Measurements from ENCODE around the gene CDC26. TPM values are rescaled to one million over a fixed set of nuclear protein-coding genes. Genes with fewer than 3 reads are reported as not detected.

Gene CDC26
- total RNA-seq, 1 donor from 2014 or later: 27.7 TPM

DNA sequence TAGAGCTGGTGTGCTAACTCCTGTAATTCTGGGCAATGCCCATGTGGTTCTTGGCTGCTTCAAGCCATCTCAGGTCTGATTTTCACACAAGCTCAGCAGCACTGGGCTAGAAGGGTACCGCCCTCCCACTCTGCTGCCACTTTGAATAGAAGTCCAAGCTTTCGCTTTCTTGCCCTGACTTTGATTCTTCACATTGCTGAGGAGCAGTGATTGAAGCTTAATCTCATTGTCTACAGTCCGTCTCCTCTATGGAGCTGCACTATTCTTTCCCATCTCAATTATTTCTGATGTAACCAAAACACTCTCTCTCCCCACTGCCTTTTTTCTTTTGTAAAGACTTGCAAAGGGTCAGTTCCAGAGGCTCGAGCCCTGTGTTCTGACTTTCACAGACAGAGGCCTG lies 40.7 kb upstream of the CDC26 start:
- no peaks in the 10 kb centered on the region for H3K9me3 Mint-ChIP-seq
- DNase-seq (ENCODE audit: low spot score in 2 of 2, unreplicated experiment in 2 of 2): no peak
- H3K27me3 Mint-ChIP-seq (ENCODE audit: low read depth): no peaks in the 10 kb centered on the region
- no peak overlapping the region for H3K27ac Mint-ChIP-seq
- TF ChIP-seq CTCF (IDR thresholded peaks at IDR 0.05; ENCODE audit: unreplicated experiment): no peak
- no peak overlapping the region for H3K4me3 Mint-ChIP-seq
- peaks cover 17% of the 10 kb centered on the region for H3K36me3 Mint-ChIP-seq
- no peaks in the 10 kb centered on the region for H3K4me1 Mint-ChIP-seq

- no peak for DNase-seq (ENCODE audit: low spot score in 2 of 2, unreplicated experiment in 2 of 2)
- TF ChIP-seq CTCF (IDR thresholded peaks at IDR 0.05; ENCODE audit: unreplicated experiment): no peak
- no peak overlapping the region for H3K27ac Mint-ChIP-seq
- H3K36me3 Mint-ChIP-seq: peaks cover 17% of the 10 kb centered on the region
- no peaks in the 10 kb centered on the region for H3K4me1 Mint-ChIP-seq
- H3K9me3 Mint-ChIP-seq: no peaks in the 10 kb centered on the region
- no peaks in the 10 kb centered on the region for H3K27me3 Mint-ChIP-seq (ENCODE audit: low read depth)
- H3K4me3 Mint-ChIP-seq: no peak overlapping the region
These were observed 39.9 kb upstream of the CDC26 start for GRCh38 chr9:113315231-113315630.

GRCh38 chr9:113313261-113313660 lies 37.9 kb upstream of the CDC26 start:
- Mint-ChIP-seq H3K27ac (no peak overlapping the region), H3K4me3 (no peak overlapping the region), H3K27me3 (ENCODE audit: low read depth) (no peaks in the 10 kb centered on the region), H3K36me3 (peaks cover 9% of the 10 kb centered on the region), H3K9me3 (no peaks in the 10 kb centered on the region), H3K4me1 (no peaks in the 10 kb centered on the region)
- no peak for DNase-seq (ENCODE audit: low spot score in 2 of 2, unreplicated experiment in 2 of 2)
- no peak for TF ChIP-seq CTCF (IDR thresholded peaks at IDR 0.05; ENCODE audit: unreplicated experiment)

DNA sequence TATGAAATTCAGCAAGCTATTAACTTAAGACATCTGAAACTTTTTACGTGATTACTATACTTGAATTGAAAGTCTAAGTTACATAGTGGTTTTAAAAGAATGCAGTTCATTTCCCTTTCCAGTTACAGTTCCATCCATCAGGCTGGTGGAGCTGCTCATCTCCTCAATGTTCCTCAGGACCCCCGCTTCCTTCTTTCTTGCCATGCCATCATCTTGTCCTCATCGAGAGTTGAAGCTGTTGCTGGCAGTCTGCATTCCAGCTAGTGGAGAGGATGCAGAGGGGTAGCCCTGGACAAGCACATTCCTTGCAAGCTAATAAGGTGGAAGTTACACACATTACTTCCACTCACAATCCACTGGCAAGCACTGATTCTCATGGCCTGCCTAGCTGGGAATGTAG lies 36.6 kb upstream of the CDC26 start:
- peaks cover 6% of the 10 kb centered on the region for H3K36me3 Mint-ChIP-seq

DNA sequence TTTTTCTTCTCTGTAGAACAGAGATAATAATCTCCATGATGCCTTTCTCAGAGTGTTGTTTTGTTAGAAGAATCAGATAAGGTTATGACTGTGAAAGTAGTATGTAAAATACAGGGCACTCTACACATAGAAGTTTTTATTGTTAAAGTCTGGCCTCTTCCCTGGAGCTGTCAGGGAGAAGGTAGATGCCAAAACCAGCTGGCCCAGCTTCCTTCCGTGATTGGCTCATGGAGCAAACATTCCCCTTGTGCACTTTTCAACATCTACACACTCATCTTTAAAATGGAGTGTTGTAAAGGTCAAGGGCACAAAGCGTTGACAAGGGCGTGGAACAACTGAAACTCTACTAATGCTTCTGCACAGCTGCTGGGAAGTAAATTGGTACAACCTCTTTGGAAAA lies 35.2 kb upstream of the CDC26 start:
- Mint-ChIP-seq H3K4me1 (no peaks in the 10 kb centered on the region), H3K27ac (no peak overlapping the region), H3K27me3 (ENCODE audit: low read depth) (no peaks in the 10 kb centered on the region), H3K4me3 (no peak overlapping the region), H3K36me3 (no peaks in the 10 kb centered on the region), H3K9me3 (no peaks in the 10 kb centered on the region)
- DNase-seq (ENCODE audit: low spot score in 2 of 2, unreplicated experiment in 2 of 2): no peak
- no peak for TF ChIP-seq CTCF (IDR thresholded peaks at IDR 0.05; ENCODE audit: unreplicated experiment)

More for the DNA sequence above, 36.6 kb upstream of the CDC26 start:
- Mint-ChIP-seq H3K27ac (no peak overlapping the region), H3K4me1 (no peaks in the 10 kb centered on the region), H3K4me3 (no peak overlapping the region), H3K27me3 (ENCODE audit: low read depth) (no peaks in the 10 kb centered on the region), H3K9me3 (no peaks in the 10 kb centered on the region)
- TF ChIP-seq CTCF (IDR thresholded peaks at IDR 0.05; ENCODE audit: unreplicated experiment): no peak
- no peak for DNase-seq (ENCODE audit: low spot score in 2 of 2, unreplicated experiment in 2 of 2)

GRCh38 chr9:113309204-113309813 lies 33.9 kb upstream of the CDC26 start:
- no peak for DNase-seq (ENCODE audit: low spot score in 2 of 2, unreplicated experiment in 2 of 2)
- no peaks in the 10 kb centered on the region for H3K36me3 Mint-ChIP-seq
- no peak overlapping the region for H3K4me3 Mint-ChIP-seq
- H3K4me1 Mint-ChIP-seq: no peaks in the 10 kb centered on the region
- peak; percentile 33 for TF ChIP-seq CTCF (IDR thresholded peaks at IDR 0.05; ENCODE audit: unreplicated experiment)
- H3K27me3 Mint-ChIP-seq (ENCODE audit: low read depth): no peaks in the 10 kb centered on the region
- H3K27ac Mint-ChIP-seq: no peak overlapping the region
- no peaks in the 10 kb centered on the region for H3K9me3 Mint-ChIP-seq

Data from mesothelial cell of epicardium (in vitro differentiated cells).